Aorta (tissue), 5 donors: ENCODE data around the gene TSPAN17. TPM values are rescaled to one million over a fixed set of nuclear protein-coding genes. Genes with fewer than 3 reads are reported as not detected.

Experiments
- ATAC-seq: fragments of 200-7000 bp; cut with Tn5 transposase; one replicate; pipeline ENCODE4 v1.9.1; 2022; ENCODE audit warnings: moderate library complexity; ENCODE audit not compliant: low FRiP score
- DNase-seq, 2 donors: peaks; one replicate each; pipeline ENCODE4 v3.0.0-alpha.2; 2020
- H3K27ac ChIP-seq, 2 donors: one replicate each; pipeline ENCODE4 v1.5.1; 2013; ENCODE audit warnings: low read length in 2 of 2, mild to moderate bottlenecking in 2 of 2, moderate library complexity in 2 of 2, control low read depth in 1 of 2, inconsistent platforms in 1 of 2, low read depth in 1 of 2
- H3K27me3 ChIP-seq, 2 donors: one replicate each; pipeline ENCODE4 v1.6.1; 2013; ENCODE audit warnings: control low read depth in 1 of 2, low read length in 1 of 2, mild to moderate bottlenecking in 1 of 2, moderate library complexity in 1 of 2; ENCODE audit not compliant: insufficient read depth in 2 of 2, control insufficient read depth in 1 of 2
- H3K36me3 ChIP-seq, 2 donors: one replicate each; pipeline ENCODE4 v1.6.1; 2013; ENCODE audit warnings: control low read depth in 1 of 2, low read length in 1 of 2, mild to moderate bottlenecking in 1 of 2; ENCODE audit not compliant: insufficient read depth in 2 of 2, control insufficient read depth in 1 of 2
- H3K4me1 ChIP-seq, 2 donors: one replicate each; pipeline ENCODE4 v1.6.1; 2013; ENCODE audit warnings: low read length in 2 of 2, control low read depth in 1 of 2, mild to moderate bottlenecking in 1 of 2, moderate library complexity in 1 of 2; ENCODE audit not compliant: insufficient read depth in 2 of 2, control insufficient read depth in 1 of 2
- H3K4me3 ChIP-seq, 2 donors: one replicate each; pipeline ENCODE4 v1.5.1; 2013; ENCODE audit warnings: low read length in 2 of 2, control low read depth in 1 of 2, mild to moderate bottlenecking in 1 of 2
- H3K9me3 ChIP-seq: one replicate; pipeline ENCODE4 v1.6.1; 2013; ENCODE audit warnings: mild to moderate bottlenecking, low read length; ENCODE audit not compliant: control insufficient read depth
- WGBS, 2 donors: extraction: QIAGEN DNeasy Blood & Tissue Kit; methylation state at CpG; one replicate each; pipeline ENCODE4 v1.1.7; 2013; 5-methylcytosine and 5-hydroxymethylcytosine counted together
- intact Hi-C, 2 donors: fragments of 100-400 bp; cut with DNase I; formaldehyde crosslinking; loops; one replicate each; pipeline versions ENCODE4 v1.14.2 to v1.15.0; 2022
- polyA plus RNA-seq, 2 donors: library from polyadenylated mRNA; stranded (reverse); fragments of 200-250 nt; gene quantifications; one replicate each; pipeline ENCODE4 v1.2.3, GENCODE V29; 2013
- total RNA-seq, 2 donors: library from RNA; stranded (reverse); fragmentation: NEBNext Ultra II Directional; extraction: Animal tissue kit (Norgen Biotek cat#: 25700); gene quantifications; one replicate each; pipeline ENCODE4 v1.2.1, GENCODE V29; 2021
- donor health status: healthy with polysubstance abuse.
- donor health status: Bipolar disorder and iron deficiency.
- donor health status: DM: no; HTN: no; CAD: no.
- donor health status: DM: no; HTN: no; CAD: no.
- donor health status: DM: yes; HTN: yes; CAD: no.

TSPAN17 gene
- total and polyA plus RNA-seq, 4 donors: 13.9 to 22.9 (median 19.5) TPM

GRCh38 chr5:176671890-176672747 is 24.8 kb downstream of the TSPAN17 start:
- Histone ChIP-seq H3K27ac (no peak overlapping the region), H3K4me3 (no peak overlapping the region), H3K27me3 (no peaks in the 10 kb centered on the region), H3K9me3 (no peaks in the 10 kb centered on the region), H3K36me3 (no peaks in the 10 kb centered on the region), H3K4me1 (no peaks in the 10 kb centered on the region)
- ATAC-seq: no peak
- DNase-seq: peak in 1 of 2 donors; percentile 23
- intact Hi-C loops: no loop called here
- WGBS, 2 donors: 49 to 51% methylated on average over 18 of the region's 18 CpGs

- H3K4me3 ChIP-seq: no peak overlapping the region
- no peak overlapping the region for H3K27ac ChIP-seq
- H3K9me3 ChIP-seq: no peaks in the 10 kb centered on the region
- no peaks in the 10 kb centered on the region for H3K36me3 ChIP-seq
- H3K27me3 ChIP-seq: no peaks in the 10 kb centered on the region
- intact Hi-C loops: no loop called here
- no peak for DNase-seq
- H3K4me1 ChIP-seq: no peaks in the 10 kb centered on the region
- WGBS, 2 donors: 81 to 85% methylated on average over 18 of the region's 18 CpGs
- no peak for ATAC-seq
Observed at GRCh38 chr5:176673651-176674583, 26.6 kb downstream of the TSPAN17 start.

- H3K36me3 ChIP-seq: no peaks in the 10 kb centered on the region
- no peak overlapping the region for H3K4me3 ChIP-seq
- DNase-seq: no peak
- H3K27ac ChIP-seq: no peak overlapping the region
- intact Hi-C loops: no loop called here
- H3K4me1 ChIP-seq: no peaks in the 10 kb centered on the region
- WGBS, 2 donors: 88 to 90% methylated on average over 17 of the region's 17 CpGs
- no peak for ATAC-seq
- H3K9me3 ChIP-seq: no peaks in the 10 kb centered on the region
- H3K27me3 ChIP-seq: no peaks in the 10 kb centered on the region
Observed at GRCh38 chr5:176674799-176675198, 27.5 kb downstream of the TSPAN17 start.

- no peaks in the 10 kb centered on the region for H3K27me3 ChIP-seq
- 66 to 67% methylated on average over 19 of the region's 19 CpGs for WGBS, 2 donors
- H3K4me1 ChIP-seq: no peaks in the 10 kb centered on the region
- DNase-seq (no peak), ATAC-seq (no peak)
- intact Hi-C loops: no loop called here
- no peak overlapping the region for H3K27ac ChIP-seq
- H3K4me3 ChIP-seq: no peak overlapping the region
- no peaks in the 10 kb centered on the region for H3K36me3 ChIP-seq
- no peaks in the 10 kb centered on the region for H3K9me3 ChIP-seq
Observed at GRCh38 chr5:176675676-176676360, 28.5 kb downstream of the TSPAN17 start.

GRCh38 chr5:176676361-176676824 is 29.1 kb downstream of the TSPAN17 start:
- WGBS, 2 donors: 59 to 62% methylated on average over 10 of the region's 10 CpGs
- no peak for ATAC-seq

GRCh38 chr5:176677209-176677939 is 30.1 kb downstream of the TSPAN17 start:
- DNase-seq (no peak), ATAC-seq (no peak)
- no peak overlapping the region for H3K4me3 ChIP-seq
- H3K9me3 ChIP-seq: no peaks in the 10 kb centered on the region
- H3K27ac ChIP-seq: no peak overlapping the region
- H3K27me3 ChIP-seq: no peaks in the 10 kb centered on the region
- intact Hi-C loops: no loop called here
- no peaks in the 10 kb centered on the region for H3K4me1 ChIP-seq
- WGBS, 2 donors: 51 to 56% methylated on average over 12 of the region's 12 CpGs
- no peaks in the 10 kb centered on the region for H3K36me3 ChIP-seq

More at GRCh38 chr5:176676361-176676824, 29.1 kb downstream of the TSPAN17 start:
- no peak for DNase-seq
- Histone ChIP-seq H3K27me3 (no peaks in the 10 kb centered on the region), H3K4me3 (no peak overlapping the region), H3K36me3 (no peaks in the 10 kb centered on the region), H3K27ac (no peak overlapping the region), H3K9me3 (no peaks in the 10 kb centered on the region), H3K4me1 (no peaks in the 10 kb centered on the region)
- intact Hi-C loops: no loop called here

GRCh38 chr5:176678584-176678983 is 31.3 kb downstream of the TSPAN17 start:
- Histone ChIP-seq H3K27me3 (no peaks in the 10 kb centered on the region), H3K4me3 (no peak overlapping the region), H3K27ac (no peak overlapping the region), H3K4me1 (no peaks in the 10 kb centered on the region), H3K36me3 (no peaks in the 10 kb centered on the region), H3K9me3 (no peaks in the 10 kb centered on the region)
- intact Hi-C loops: no loop called here
- WGBS, 2 donors: 65 to 71% methylated on average over 5 of the region's 5 CpGs
- ATAC-seq: no peak
- no peak for DNase-seq
